HEK293T (cell line): Measurements from ENCODE around the gene TBATA.

ENCODE experiments used
- CTCF ChIA-PET: fragments of 350-600 bp; formaldehyde crosslinking; extraction: SDS; loops from one replicate; lab custom pipeline; 2021; ENCODE audit warnings: antibody characterized with exemption, inconsistent platforms; lab: Yijun Ruan, JAX
- POLR2A ChIA-PET: fragments of 350-600 bp; formaldehyde crosslinking; extraction: SDS; loops from one replicate; lab custom pipeline; 2020; ENCODE audit warnings: antibody characterized with exemption, inconsistent platforms; lab: Yijun Ruan, JAX
- DNase-seq: peaks from one replicate; pipeline ENCODE4 v3.0.0; 2012; ENCODE audit warnings: mixed read lengths; ENCODE audit errors: extremely low spot score
- ARNT ChIP-seq: fragments of 450-650 bp; IDR thresholded peaks from 2 replicates; pipeline ENCODE4 v1.6.1; 2017; ENCODE audit warnings: mild to moderate bottlenecking
- BHLHE40 ChIP-seq: fragments of 450-650 bp; IDR thresholded peaks from 2 replicates; pipeline ENCODE4 v1.6.1; 2016; ENCODE audit warnings: mild to moderate bottlenecking, moderate library complexity, borderline replicate concordance
- CTBP1 ChIP-seq: fragments of 450-650 bp; IDR thresholded peaks from 2 replicates; pipeline ENCODE4 v1.6.1; 2016; ENCODE audit warnings: borderline replicate concordance
- ELF4 ChIP-seq: fragments of 450-650 bp; IDR thresholded peaks from 2 replicates; pipeline ENCODE4 v1.6.1; 2017; ENCODE audit warnings: antibody characterized with exemption
- FOXA1 ChIP-seq: fragments of 450-650 bp; IDR thresholded peaks from 2 replicates; pipeline ENCODE4 v1.6.1; 2016; ENCODE audit warnings: mild to moderate bottlenecking
- FOXK2 ChIP-seq: fragments of 450-650 bp; IDR thresholded peaks from 2 replicates; pipeline ENCODE4 v1.6.1; 2016; ENCODE audit warnings: mild to moderate bottlenecking
- FOXM1 ChIP-seq: fragments of 450-650 bp; IDR thresholded peaks from 2 replicates; pipeline ENCODE4 v1.6.1; 2017; ENCODE audit warnings: mild to moderate bottlenecking, borderline replicate concordance
- HDGF ChIP-seq: fragments of 450-650 bp; IDR thresholded peaks from 2 replicates; pipeline ENCODE4 v1.6.1; 2017; ENCODE audit warnings: antibody characterized with exemption, borderline replicate concordance
- L3MBTL2 ChIP-seq: fragments of 450-650 bp; conservative IDR thresholded peaks from 2 replicates; pipeline ENCODE4 v1.6.1; 2016; ENCODE audit warnings: mild to moderate bottlenecking
- LEF1 ChIP-seq: fragments of 450-650 bp; IDR thresholded peaks from 2 replicates; pipeline ENCODE4 v1.6.1; 2017; ENCODE audit warnings: mild to moderate bottlenecking, borderline replicate concordance
- NFRKB ChIP-seq: fragments of 450-650 bp; IDR thresholded peaks from 2 replicates; pipeline ENCODE4 v1.6.1; 2016; ENCODE audit warnings: mild to moderate bottlenecking, moderate library complexity
- PKNOX1 ChIP-seq: fragments of 450-650 bp; IDR thresholded peaks from 2 replicates; pipeline ENCODE4 v1.6.1; 2016
- SP1 ChIP-seq: fragments of 450-650 bp; IDR thresholded peaks from 2 replicates; pipeline ENCODE4 v1.6.1; 2017
- SUZ12 ChIP-seq: fragments of 450-650 bp; IDR thresholded peaks from 2 replicates; pipeline ENCODE4 v1.6.1; 2016; ENCODE audit warnings: mild to moderate bottlenecking
- TARDBP ChIP-seq: fragments of 450-650 bp; IDR thresholded peaks from 2 replicates; pipeline ENCODE4 v1.6.1; 2016
- ZNF384 ChIP-seq: fragments of 450-650 bp; IDR thresholded peaks from 2 replicates; pipeline ENCODE4 v1.6.1; 2016

TBATA gene, protein sequence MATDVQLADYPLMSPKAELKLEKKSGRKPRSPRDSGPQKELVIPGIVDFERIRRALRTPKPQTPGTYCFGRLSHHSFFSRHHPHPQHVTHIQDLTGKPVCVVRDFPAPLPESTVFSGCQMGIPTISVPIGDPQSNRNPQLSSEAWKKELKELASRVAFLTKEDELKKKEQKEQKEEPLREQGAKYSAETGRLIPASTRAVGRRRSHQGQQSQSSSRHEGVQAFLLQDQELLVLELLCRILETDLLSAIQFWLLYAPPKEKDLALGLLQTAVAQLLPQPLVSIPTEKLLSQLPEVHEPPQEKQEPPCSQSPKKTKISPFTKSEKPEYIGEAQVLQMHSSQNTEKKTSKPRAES

DNA sequence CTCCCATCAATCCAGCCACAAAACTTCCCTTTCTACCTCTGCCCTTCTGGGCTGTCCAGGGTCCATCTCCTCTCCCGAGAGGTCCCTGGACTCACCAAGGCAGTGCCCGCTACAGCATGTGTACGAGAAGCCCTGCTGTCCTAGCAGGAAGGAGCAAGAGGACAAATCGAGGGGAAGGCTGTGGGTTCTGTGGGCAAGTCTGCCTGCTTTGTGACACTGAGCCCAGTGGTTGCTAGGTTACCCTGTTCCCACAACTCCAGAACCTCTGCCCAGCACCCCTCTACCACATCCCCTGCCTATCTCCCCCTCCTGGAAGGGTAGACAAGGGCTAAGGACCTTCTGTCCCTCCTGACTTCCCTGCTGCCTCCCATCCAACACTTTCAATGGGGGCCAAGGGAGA is at the start of gene TBATA:
Gene TBATA (minus strand): TSS at position 188 of the 400 bp plus-strand sequence. CDS start 1,998 bp downstream, outside the sequence.
- no peak for DNase-seq
- CTCF ChIA-PET, result no interaction called here

DNA sequence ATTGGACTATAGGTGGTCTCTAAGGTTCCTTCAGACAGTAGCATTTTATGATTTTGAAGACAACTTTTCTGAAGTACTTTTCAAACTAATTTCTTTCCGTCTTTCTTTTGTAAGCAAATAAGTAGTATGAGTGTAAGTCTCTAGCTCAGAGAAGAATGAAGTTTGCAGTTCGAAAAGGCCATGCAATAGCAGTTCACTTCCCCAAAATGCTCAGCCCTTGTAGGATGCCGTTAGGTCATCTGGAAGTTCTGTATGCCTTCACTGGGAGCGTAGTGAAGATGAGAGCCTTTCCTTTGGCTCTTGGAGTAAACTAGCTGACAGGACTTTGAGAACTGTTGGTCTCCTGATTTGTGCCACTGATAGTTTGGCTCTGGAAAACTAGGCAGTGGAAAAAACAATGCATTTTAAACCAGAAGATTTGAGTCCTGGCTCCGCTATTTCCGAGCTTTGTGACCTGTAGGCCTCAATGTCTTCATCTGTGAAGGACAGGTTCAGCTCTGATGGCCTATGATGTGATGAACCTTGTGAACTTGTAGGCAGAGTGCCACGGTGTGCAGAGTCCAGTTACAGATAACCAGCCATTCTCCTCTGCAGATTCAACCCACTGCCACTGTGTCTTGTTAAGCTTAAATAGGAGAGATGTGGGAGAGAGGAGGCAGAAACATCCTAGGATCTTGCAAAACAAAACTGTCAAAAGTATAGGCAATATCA is 49.4 kb upstream of the TBATA start:
- CTCF ChIA-PET, result no interaction called here

More for the DNA sequence above, at the start of gene TBATA:
- no peak for TF ChIP-seq LEF1
- no peak for TF ChIP-seq L3MBTL2
- no peak for TF ChIP-seq HDGF
- TF ChIP-seq ARNT, result no peak
- POLR2A ChIA-PET, result no interaction called here

GRCh38 chr10:70834021-70834420 is 48.8 kb upstream of the TBATA start:
- TF ChIP-seq CTBP1 (no peak), LEF1 (no peak), SUZ12 (no peak), SP1 (no peak), ARNT (no peak)
- CTCF ChIA-PET, result no interaction called here
- no peak for DNase-seq
- POLR2A ChIA-PET, result interaction anchor here (1.6 kb wide), 1 partner anchor 17 kb away, joined by 5 read pairs; no protein-coding TSS in a partner anchor

More for the DNA sequence above, 49.4 kb upstream of the TBATA start:
- POLR2A ChIA-PET, result interaction anchor here (1.6 kb wide), 1 partner anchor 18 kb away, joined by 5 read pairs; no protein-coding TSS in a partner anchor
- no peak for DNase-seq
- TF ChIP-seq ARNT (no peak), FOXA1 (no peak), TARDBP (no peak), SUZ12 (no peak), BHLHE40 (no peak), FOXK2 (no peak), FOXM1 (no peak), NFRKB (no peak), ELF4 (no peak), PKNOX1 (no peak), ZNF384 (no peak), LEF1 (no peak), HDGF (no peak), L3MBTL2 (no peak), CTBP1 (no peak)

DNA sequence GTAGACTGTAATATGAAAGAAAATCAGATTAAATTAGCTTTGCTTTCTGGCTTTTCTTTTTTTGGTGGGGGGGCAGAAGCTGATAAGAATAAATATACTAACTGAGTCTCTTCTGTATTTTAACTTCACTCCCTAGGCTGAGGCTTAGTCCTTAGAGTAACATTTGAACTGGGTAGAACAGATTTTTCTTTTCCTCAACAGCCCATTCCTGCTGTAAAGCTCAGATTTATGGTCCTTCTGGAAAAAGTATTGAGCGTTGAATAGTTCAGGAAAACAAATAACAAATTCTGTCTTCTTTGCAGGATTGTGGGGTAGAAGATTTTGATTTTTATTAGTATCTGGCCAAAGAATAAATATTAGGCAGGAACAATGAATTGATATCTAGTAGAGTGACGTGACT is 48.4 kb upstream of the TBATA start:
- TF ChIP-seq ZNF384, result no peak
- TF ChIP-seq CTBP1, result no peak
- no peak for TF ChIP-seq ARNT
- no peak for TF ChIP-seq TARDBP
- TF ChIP-seq SUZ12, result no peak
- TF ChIP-seq NFRKB, result no peak
- no peak for TF ChIP-seq ELF4
- DNase-seq, result no peak
- CTCF ChIA-PET, result no interaction called here
- POLR2A ChIA-PET, result interaction anchor here (1.6 kb wide), 1 partner anchor 17 kb away, joined by 5 read pairs; no protein-coding TSS in a partner anchor

DNA sequence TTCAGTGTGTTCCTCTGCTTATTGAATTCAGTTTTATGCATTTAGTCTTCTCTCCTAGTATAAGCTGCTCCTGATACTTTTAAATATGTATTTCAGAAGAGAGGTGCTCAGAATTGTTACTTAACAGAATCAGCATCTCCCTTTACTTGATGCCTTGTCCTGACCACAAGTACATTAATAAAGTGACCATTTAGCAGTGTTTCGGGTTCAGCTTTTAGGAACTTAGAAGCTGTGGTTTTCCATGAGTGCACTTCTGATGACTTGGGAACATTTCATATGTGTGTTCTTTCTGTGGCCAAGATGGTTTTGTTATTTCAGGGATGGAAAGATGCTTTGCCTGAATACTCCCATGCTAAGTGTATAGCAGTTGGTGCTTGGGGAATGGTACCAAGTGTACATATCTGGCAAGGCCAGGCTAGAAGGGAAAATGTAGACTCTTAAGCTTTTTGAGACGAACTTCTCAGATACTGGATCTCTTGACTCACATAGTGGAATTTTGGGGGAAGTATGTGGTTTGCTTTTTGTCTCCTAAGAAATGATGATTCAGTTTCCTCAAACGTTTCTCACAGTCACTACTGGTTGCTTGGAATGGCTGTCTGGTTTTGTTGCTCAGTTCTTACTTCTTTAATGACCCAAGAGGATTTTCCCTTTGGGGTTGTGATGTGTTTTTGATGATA is 47.8 kb upstream of the TBATA start:
- no peak for DNase-seq
- no peak for TF ChIP-seq HDGF
- no peak for TF ChIP-seq NFRKB
- TF ChIP-seq BHLHE40, result no peak
- TF ChIP-seq TARDBP, result no peak
- TF ChIP-seq PKNOX1, result no peak
- TF ChIP-seq ELF4, result no peak
- TF ChIP-seq ZNF384, result no peak
- TF ChIP-seq CTBP1, result no peak
- TF ChIP-seq SUZ12, result no peak
- TF ChIP-seq ARNT, result no peak
- TF ChIP-seq FOXA1, result no peak
- no peak for TF ChIP-seq FOXK2
- no peak for TF ChIP-seq L3MBTL2
- TF ChIP-seq LEF1, result no peak
- TF ChIP-seq SP1, result no peak
- TF ChIP-seq FOXM1, result no peak
- ChIA-PET CTCF (no interaction called here), POLR2A (interaction anchor here (1.2 to 1.6 kb wide), 2 partner anchors 16 kb away, joined by 4 to 5 read pairs; no protein-coding TSS in a partner anchor)

DNA sequence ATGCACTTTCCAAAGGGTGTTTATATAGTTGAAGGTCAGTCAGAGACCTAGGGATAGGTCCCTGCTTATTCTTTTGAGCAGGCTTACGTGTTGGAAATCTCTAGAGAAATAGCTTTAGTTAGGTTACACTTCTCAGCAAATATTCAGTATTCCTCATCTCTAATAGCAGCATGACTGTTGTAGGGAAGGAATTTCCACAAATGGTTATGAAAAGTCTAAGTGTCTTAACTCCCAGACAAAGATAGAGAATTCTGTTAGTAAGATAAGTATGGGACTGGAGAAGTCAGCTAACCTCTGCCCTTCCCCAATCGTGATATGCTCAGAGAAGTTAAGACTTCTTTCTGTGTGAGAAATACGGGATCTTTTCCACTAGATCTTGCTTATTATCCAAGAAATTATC is 47.0 kb upstream of the TBATA start:
- TF ChIP-seq NFRKB, result no peak
- no peak for TF ChIP-seq BHLHE40
- TF ChIP-seq SUZ12, result no peak
- CTCF ChIA-PET, result no interaction called here
- POLR2A ChIA-PET, result interaction anchor here (1.2 kb wide), 1 partner anchor 16 kb away, joined by 4 read pairs; no protein-coding TSS in a partner anchor
- no peak for DNase-seq
